Panc1 (cell line): ENCODE data around the gene SLC3A2.

Experiments used
- CTCF ChIP-seq: fragments of 450-650 bp; IDR thresholded peaks from 2 replicates; pipeline ENCODE4 v1.5.1; 2017; ENCODE audit warnings: mild to moderate bottlenecking
- POLR2AphosphoS5 ChIP-seq: IDR thresholded peaks from 2 replicates; pipeline ENCODE4 v1.6.1; 2012; ENCODE audit warnings: mild to moderate bottlenecking, low read depth, low read length, moderate library complexity

GRCh38 chr11:62917906-62918502 lies 37.3 kb downstream of the SLC3A2 start:
- TF ChIP-seq POLR2AphosphoS5 (no peak), CTCF (no peak)
